Urinary bladder (tissue), 4 donors: ENCODE data around the gene LILRB2. TPM values are rescaled to one million over a fixed set of nuclear protein-coding genes. Genes with fewer than 3 reads are reported as not detected.
"Not testable (repeated sequence)": the region's sequence is repeated elsewhere in the genome, so short reads cannot be mapped to it uniquely, and the experiment has no call there.

Experiments
- DNase-seq: peaks from one replicate; pipeline ENCODE4 v3.0.0-alpha.2; 2015; ENCODE audit errors: extremely low spot score
- H3K27ac ChIP-seq: one replicate; pipeline ENCODE4 v1.5.1; 2013; ENCODE audit warnings: low read depth, mild to moderate bottlenecking, moderate library complexity
- H3K36me3 ChIP-seq: one replicate; pipeline ENCODE4 v1.6.1; 2013; ENCODE audit warnings: mild to moderate bottlenecking, moderate library complexity; ENCODE audit not compliant: insufficient read depth
- H3K4me1 ChIP-seq: one replicate; pipeline ENCODE4 v1.6.1; 2013; ENCODE audit warnings: mild to moderate bottlenecking, moderate library complexity; ENCODE audit not compliant: insufficient read depth
- H3K4me3 ChIP-seq: one replicate; pipeline ENCODE4 v1.5.1; 2013; ENCODE audit warnings: low read depth, low read length
- WGBS: extraction: QIAGEN DNeasy Blood & Tissue Kit; methylation state at CpG from one replicate; pipeline ENCODE4 v1.1.7; 2013; 5-methylcytosine and 5-hydroxymethylcytosine counted together
- polyA plus RNA-seq: library from polyadenylated mRNA; stranded (reverse); fragments of 200-250 nt; gene quantifications from one replicate; pipeline ENCODE4 v1.2.3, GENCODE V29; 2013
- total RNA-seq: library from RNA; depleted of rRNA; stranded (reverse); fragments of >200 nt; gene quantifications from one replicate; pipeline ENCODE4 v1.2.3, GENCODE V29; 2014
- donor health status: healthy with polysubstance abuse.
- donor health status: healthy.

LILRB2 gene
- total RNA-seq = 1.3 TPM
- polyA plus RNA-seq = 6.2 TPM

- no peak for DNase-seq
- Histone ChIP-seq H3K36me3 (no peaks in the 10 kb centered on the region), H3K4me3 (no peak within 1 kb of the TSS), H3K27ac (no peak within 1 kb of the TSS), H3K4me1 (no peaks in the 10 kb centered on the region)
- WGBS = 72% methylated on average over 12 of the region's 12 CpGs
These were observed at the start of gene LILRB2 for GRCh38 chr19:54281007-54281728. TSS of gene LILRB2 (minus strand) at chr19:54281110. CDS start at chr19:54280496, 614 bp downstream.

- Histone ChIP-seq H3K4me1 (no peaks in the 10 kb centered on the region), H3K4me3 (no peak overlapping the region), H3K27ac (no peak overlapping the region), H3K36me3 (no peaks in the 10 kb centered on the region)
- 81% methylated on average over 14 of the region's 14 CpGs for WGBS
- DNase-seq = no peak
These were observed 48.7 kb upstream of the LILRB2 start for GRCh38 chr19:54329476-54330165.

DNA sequence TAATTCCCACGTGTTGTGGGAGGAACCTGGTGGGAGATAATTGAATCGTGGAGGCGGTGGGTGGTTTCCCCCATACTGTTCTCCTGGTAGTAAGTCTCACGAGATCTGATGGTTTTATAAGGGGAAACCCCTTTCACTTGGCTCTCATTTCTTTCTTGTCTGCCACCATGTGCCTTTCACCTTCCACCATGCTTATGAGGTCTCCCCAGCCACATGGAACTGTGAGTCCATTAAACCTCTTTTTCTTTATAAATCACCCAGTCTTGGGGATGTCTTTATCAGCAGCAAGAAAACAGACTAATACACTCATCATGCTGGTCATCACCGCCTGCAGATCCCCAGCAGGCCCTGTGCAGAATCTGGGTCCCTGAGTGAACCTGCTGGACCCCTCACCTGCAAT is 47.9 kb upstream of the LILRB2 start:
- DNase-seq, H3K4me3 ChIP-seq, H3K36me3 ChIP-seq, H3K27ac ChIP-seq, H3K4me1 ChIP-seq: not testable (repeated sequence)
- 68% methylated on average over 5 of the region's 5 CpGs for WGBS

DNA sequence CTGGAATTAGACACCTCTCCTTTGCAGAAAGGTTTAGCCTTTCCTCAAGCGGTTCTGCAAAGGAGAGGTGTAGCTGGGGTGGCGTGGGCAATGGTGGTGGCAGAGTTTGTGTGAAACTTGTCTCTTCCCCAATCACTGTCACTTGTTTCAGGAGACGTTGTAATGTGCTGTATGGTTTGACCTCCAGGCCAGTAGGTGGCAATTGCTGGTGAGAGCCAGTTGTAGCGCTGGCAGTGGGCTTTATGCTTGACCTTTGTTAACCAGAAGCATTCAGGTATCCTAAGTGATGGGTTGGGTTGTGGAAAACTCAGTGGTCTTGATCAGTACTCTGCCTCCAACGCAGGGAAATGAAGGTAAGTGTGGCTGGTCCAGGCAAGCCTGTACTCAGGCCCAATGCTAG is 44.7 kb upstream of the LILRB2 start:
- DNase-seq = no peak
- no peak overlapping the region for H3K4me3 ChIP-seq
- no peaks in the 10 kb centered on the region for H3K4me1 ChIP-seq
- no peak overlapping the region for H3K27ac ChIP-seq
- 71% methylated on average over 5 of the region's 5 CpGs for WGBS
- no peaks in the 10 kb centered on the region for H3K36me3 ChIP-seq

GRCh38 chr19:54325194-54325621 is 44.3 kb upstream of the LILRB2 start:
- DNase-seq = no peak
- Histone ChIP-seq H3K4me1 (no peaks in the 10 kb centered on the region), H3K27ac (no peak overlapping the region), H3K36me3 (no peaks in the 10 kb centered on the region), H3K4me3 (no peak overlapping the region)
- WGBS = 8% methylated on average over 4 of the region's 4 CpGs

DNA sequence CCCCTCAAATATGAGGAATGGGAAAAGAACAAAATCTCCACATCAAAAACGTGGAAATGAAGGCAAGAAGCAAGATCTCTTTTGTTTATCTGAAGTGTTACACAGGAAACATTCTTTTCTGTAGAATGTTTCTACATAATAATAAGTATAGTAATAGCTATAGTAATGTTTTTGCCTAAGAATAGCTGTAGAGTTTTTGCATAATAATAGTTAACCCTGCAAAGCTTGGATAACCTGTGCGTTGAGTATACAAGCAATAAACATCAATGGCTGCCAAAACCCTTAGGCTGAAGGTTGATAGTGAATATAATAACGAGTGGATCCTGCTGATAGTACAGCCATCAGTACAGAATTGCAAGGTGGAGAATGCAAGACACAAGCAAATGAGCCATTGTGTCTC is 43.2 kb upstream of the LILRB2 start:
- no peaks in the 10 kb centered on the region for H3K4me1 ChIP-seq
- 18% methylated on average over 3 of the region's 3 CpGs for WGBS
- H3K36me3 ChIP-seq = no peaks in the 10 kb centered on the region
- no peak overlapping the region for H3K27ac ChIP-seq
- no peak for DNase-seq
- no peak overlapping the region for H3K4me3 ChIP-seq

GRCh38 chr19:54322934-54323333 is 42.0 kb upstream of the LILRB2 start:
- 21% methylated on average over 9 of the region's 13 CpGs for WGBS
- H3K36me3 ChIP-seq, H3K27ac ChIP-seq, DNase-seq, H3K4me3 ChIP-seq, H3K4me1 ChIP-seq: not testable (repeated sequence)

DNA sequence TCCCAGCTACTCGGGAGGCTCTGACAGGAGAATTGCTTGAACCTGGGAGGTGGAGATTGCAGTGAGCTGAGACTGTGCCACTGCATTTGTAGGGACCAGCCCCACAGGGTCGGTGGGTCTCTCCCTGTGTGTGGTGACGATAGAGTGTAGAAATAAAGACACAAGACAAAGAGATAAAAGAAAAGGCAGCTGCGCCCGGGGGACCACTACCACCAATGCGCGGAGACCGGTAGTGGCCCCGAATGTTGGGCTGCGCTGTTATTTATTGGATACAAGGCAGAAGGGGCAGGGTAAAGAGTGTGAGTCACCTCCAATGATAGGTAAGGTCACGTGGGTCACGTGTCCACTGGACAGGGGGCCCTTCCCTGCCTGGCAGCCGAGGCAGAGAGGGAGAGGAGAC is 41.4 kb upstream of the LILRB2 start:
- H3K4me3 ChIP-seq, H3K4me1 ChIP-seq, H3K36me3 ChIP-seq, DNase-seq, H3K27ac ChIP-seq: not testable (repeated sequence)
- 89% methylated on average over 11 of the region's 13 CpGs for WGBS

GRCh38 chr19:54319892-54320670 is 39.2 kb upstream of the LILRB2 start:
- no peak overlapping the region for H3K4me3 ChIP-seq

GRCh38 chr19:54319049-54319448 is 38.1 kb upstream of the LILRB2 start:
- Histone ChIP-seq H3K27ac (no peak overlapping the region), H3K4me3 (no peak overlapping the region), H3K4me1 (no peaks in the 10 kb centered on the region), H3K36me3 (no peaks in the 10 kb centered on the region)
- DNase-seq = no peak
- 80% methylated on average over 7 of the region's 7 CpGs for WGBS

More at GRCh38 chr19:54319892-54320670, 39.2 kb upstream of the LILRB2 start:
- DNase-seq = no peak
- no peaks in the 10 kb centered on the region for H3K36me3 ChIP-seq
- 76% methylated on average over 14 of the region's 14 CpGs for WGBS
- H3K4me1 ChIP-seq = no peaks in the 10 kb centered on the region
- H3K27ac ChIP-seq = no peak overlapping the region

DNA sequence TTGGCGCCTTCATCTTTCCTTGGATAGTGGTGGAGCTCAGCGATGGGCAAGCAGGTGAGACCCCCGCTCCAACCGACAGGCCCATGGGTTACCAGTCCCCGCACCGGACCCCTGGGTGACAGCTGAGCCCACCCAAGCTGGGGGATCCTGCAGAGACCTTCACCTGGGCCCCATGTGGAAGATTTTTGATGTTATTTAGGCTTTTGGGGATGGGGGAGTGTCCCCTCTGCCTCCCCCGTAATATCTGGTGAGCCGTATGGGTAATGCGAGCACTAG is 37.0 kb upstream of the LILRB2 start:
- no peak overlapping the region for H3K27ac ChIP-seq
- 92% methylated on average over 9 of the region's 9 CpGs for WGBS
- no peak for DNase-seq
- no peaks in the 10 kb centered on the region for H3K36me3 ChIP-seq
- no peak overlapping the region for H3K4me3 ChIP-seq
- H3K4me1 ChIP-seq = no peaks in the 10 kb centered on the region

DNA sequence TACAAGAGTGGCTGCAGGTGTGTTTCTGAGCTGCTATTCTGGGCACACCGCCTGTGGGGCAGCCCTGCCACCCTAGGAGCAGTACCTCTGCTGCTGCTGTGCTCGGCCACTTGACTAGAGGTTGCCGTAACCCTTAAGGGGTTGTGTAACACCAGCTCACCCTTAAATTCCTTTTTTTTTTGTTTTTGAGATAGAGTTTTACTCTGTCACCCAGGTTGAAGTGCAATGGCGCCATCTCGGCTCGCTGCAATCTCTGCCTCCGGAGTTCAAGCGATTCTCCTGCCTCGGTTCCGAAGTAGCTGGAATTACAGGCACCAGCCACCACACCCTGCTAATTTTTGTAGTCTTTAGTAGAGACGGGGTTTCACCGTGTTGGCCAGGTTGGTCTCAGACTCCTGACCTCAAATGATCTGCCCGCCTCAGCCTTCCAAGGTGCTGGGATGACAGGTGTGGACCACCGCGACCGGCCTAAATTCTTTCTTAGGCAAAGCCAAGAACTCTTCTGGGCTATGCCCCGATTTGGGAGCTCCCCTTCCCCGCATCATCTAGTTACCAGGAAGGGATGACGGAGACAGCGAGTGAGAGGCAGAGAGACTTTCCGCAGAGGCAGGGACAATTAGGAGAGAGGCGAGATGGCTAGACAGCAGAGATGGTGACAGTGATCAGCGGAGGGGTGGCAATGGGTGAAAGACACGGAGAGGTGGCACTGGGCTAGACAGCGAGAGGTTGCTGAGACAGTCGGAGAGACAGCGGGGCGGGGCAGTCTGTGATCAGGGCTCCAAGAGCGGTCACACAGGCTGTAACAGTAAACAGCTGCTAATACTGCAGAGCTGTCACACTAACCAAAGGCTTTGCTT is 36.4 kb upstream of the LILRB2 start:
- 78% methylated on average over 27 of the region's 29 CpGs for WGBS
- no peak for DNase-seq
- H3K27ac ChIP-seq = no peak overlapping the region
- no peaks in the 10 kb centered on the region for H3K36me3 ChIP-seq
- H3K4me3 ChIP-seq = no peak overlapping the region
- H3K4me1 ChIP-seq = no peaks in the 10 kb centered on the region

DNA sequence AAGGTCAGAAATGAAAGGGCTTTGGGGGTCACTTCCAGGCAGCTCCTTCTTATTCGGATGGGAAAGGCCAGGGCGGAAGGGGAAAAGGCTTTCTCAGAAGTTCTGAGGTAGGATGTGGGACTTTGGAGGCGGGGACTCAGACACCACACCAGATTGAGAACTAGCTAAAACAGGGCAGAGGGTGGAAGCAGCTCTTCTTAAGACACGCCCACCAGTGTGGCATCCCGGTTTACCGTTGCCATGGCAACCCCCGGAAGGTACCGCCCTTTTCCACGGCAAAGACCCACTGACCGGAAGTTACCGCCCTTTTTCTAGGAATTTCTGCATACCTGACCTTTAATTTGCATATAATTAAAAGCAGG is 35.8 kb upstream of the LILRB2 start:
- no peak overlapping the region for H3K4me3 ChIP-seq
- 46% methylated on average over 11 of the region's 11 CpGs for WGBS
- DNase-seq = no peak
- no peaks in the 10 kb centered on the region for H3K36me3 ChIP-seq
- H3K4me1 ChIP-seq = no peaks in the 10 kb centered on the region
- H3K27ac ChIP-seq = no peak overlapping the region
